ENCODE data around the gene RBM12. TPM values are rescaled to one million over a fixed set of nuclear protein-coding genes. Genes with fewer than 3 reads are reported as not detected.

Gene RBM12
- total RNA-seq, 4 donors from 2014 or later: 24.7 to 33.8 (median 29.3) TPM

DNA sequence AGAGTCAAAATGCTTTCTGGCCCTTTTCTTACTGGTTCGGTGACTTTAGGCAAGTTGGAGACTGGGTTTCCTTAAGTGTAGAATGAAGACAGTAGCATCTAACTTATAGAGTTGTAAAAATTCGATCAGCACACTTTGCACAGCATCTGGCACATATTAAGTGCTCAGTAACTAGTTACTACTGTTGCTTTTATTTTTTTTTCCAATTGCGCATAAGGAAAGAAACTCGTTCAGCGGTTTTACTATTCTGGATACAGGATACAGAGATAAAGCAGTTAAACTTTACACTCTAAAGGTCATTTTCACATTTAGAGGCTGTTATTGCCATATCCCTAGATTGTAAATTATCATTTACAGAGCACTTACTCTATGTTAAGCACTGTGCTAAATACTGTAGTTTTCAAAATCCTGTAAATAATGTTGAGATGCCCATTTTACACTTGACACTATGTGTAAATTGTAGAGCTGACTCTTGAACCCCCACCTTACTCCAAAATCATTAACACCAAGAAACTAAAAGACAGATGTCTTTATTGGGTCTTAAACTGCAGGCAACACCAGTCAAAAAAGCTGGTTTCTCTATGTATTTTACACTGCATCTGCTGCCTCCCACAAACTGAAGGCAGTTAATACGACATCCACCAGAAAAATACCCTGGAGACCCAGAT is 35.4 kb upstream of the RBM12 start:
- Histone ChIP-seq H3K9me3 (no peaks in the 10 kb centered on the region), H3K4me1 (peaks cover 0 to 32% (median 19%) of the 10 kb centered on the region in 4 donors), H3K36me3 (peaks cover 0 to 39% (median 15%) of the 10 kb centered on the region in 4 donors), H3K27me3 (no peaks in the 10 kb centered on the region), H3K27ac (peak overlapping the region; percentile 91 to 95 (median 92)), H3K4me3 (peak overlapping the region; percentile 66 to 91 (median 82))
- 13 to 15% methylated on average over 5 to 6 of the region's 6 CpGs for WGBS, 2 donors (ENCODE audit: low coverage in 1 of 2)
- DNase-seq: no peak
- intact Hi-C loops (cut with DNase I; ENCODE audit: low total_unique reads) (loop anchor here (5.0 to 10.0 kb wide), 2 partner anchors 72 to 95 kb away; partner anchors contain the start of gene PHF20), in situ Hi-C loops (cut with MboI; ENCODE audit: low pct_ligation_motif_present in 1 of 4, low pct_unique_long_range_greater_than_20kb in 1 of 4, low sequenced_read_pairs in 3 of 4) (loop anchor here in 2 of 4 donors (25.0 kb wide), 1 partner anchor 187 kb away; no protein-coding TSS in a partner anchor)
- TF ChIP-seq POLR2AphosphoS5 (IDR thresholded peaks at IDR 0.05) (no peak), CTCF (IDR thresholded peaks at IDR 0.05) (no peak), POLR2A (IDR thresholded peaks at IDR 0.05) (no peak), EP300 (IDR thresholded peaks at IDR 0.05; ENCODE audit: low read depth) (no peak)

- Histone ChIP-seq H3K9me3 (no peaks in the 10 kb centered on the region), H3K27me3 (no peaks in the 10 kb centered on the region), H3K4me1 (peaks cover 0 to 32% (median 19%) of the 10 kb centered on the region in 4 donors), H3K4me3 (peak within 1 kb of the TSS; percentile 66 to 91 (median 82)), H3K27ac (peak within 1 kb of the TSS; percentile 91 to 95 (median 92)), H3K36me3 (peaks cover 0 to 35% (median 8%) of the 10 kb centered on the region in 4 donors)
- intact Hi-C loops (cut with DNase I; ENCODE audit: low total_unique reads) (loop anchor here (10.0 kb wide), 1 partner anchor 95 kb away; no protein-coding TSS in a partner anchor), in situ Hi-C loops (cut with MboI; ENCODE audit: low pct_ligation_motif_present in 1 of 4, low pct_unique_long_range_greater_than_20kb in 1 of 4, low sequenced_read_pairs in 3 of 4) (no loop called here)
- 0% methylated on average over 2 to 46 of the region's 81 CpGs for WGBS, 2 donors (ENCODE audit: low coverage in 1 of 2)
- peak; percentile 87 for DNase-seq
- TF ChIP-seq POLR2AphosphoS5 (IDR thresholded peaks at IDR 0.05) (peak; percentile 74 to 89 (median 89)), EP300 (IDR thresholded peaks at IDR 0.05; ENCODE audit: low read depth) (no peak), CTCF (IDR thresholded peaks at IDR 0.05) (peak in 3 of 5 experiments; percentile 18 to 28 (median 28)), POLR2A (IDR thresholded peaks at IDR 0.05) (peak; percentile 65)
Measured at GRCh38 chr20:35699127-35699956, 34.6 kb upstream of the RBM12 start, which contains the start of the genes NFS1 and ROMO1. TSS of gene NFS1 (minus strand) at chr20:35699352. CDS start at chr20:35699288, 64 bp downstream. TSS of gene ROMO1 (plus strand) at chr20:35699405. CDS start at chr20:35699633, 228 bp downstream.

- no peaks in the 10 kb centered on the region for H3K9me3 ChIP-seq
- peak overlapping the region; percentile 66 to 91 (median 82) for H3K4me3 ChIP-seq
- in situ Hi-C loops (cut with MboI; ENCODE audit: low pct_ligation_motif_present in 1 of 4, low pct_unique_long_range_greater_than_20kb in 1 of 4, low sequenced_read_pairs in 3 of 4): no loop called here
- 4 to 6% methylated on average over 36 of the region's 37 CpGs for WGBS, 2 donors (ENCODE audit: low coverage in 1 of 2)
- TF ChIP-seq EP300 (IDR thresholded peaks at IDR 0.05; ENCODE audit: low read depth) (no peak), POLR2AphosphoS5 (IDR thresholded peaks at IDR 0.05) (no peak), CTCF (IDR thresholded peaks at IDR 0.05) (no peak), POLR2A (IDR thresholded peaks at IDR 0.05) (no peak)
- H3K4me1 ChIP-seq: peaks cover 0 to 32% (median 19%) of the 10 kb centered on the region in 4 donors
- DNase-seq: no peak
- intact Hi-C loops (cut with DNase I; ENCODE audit: low total_unique reads): loop anchor here (10.0 kb wide), 1 partner anchor 94 kb away; no protein-coding TSS in a partner anchor
- H3K27me3 ChIP-seq: no peaks in the 10 kb centered on the region
- H3K36me3 ChIP-seq: peaks cover 0 to 35% (median 4%) of the 10 kb centered on the region in 4 donors
- peak overlapping the region; percentile 91 to 95 (median 92) for H3K27ac ChIP-seq
Measured at GRCh38 chr20:35698298-35699126, 33.8 kb upstream of the RBM12 start.

Data from transverse colon (tissue), 4 donors.